ENCODE results near the gene SYT3. TPM values are rescaled to one million over a fixed set of nuclear protein-coding genes. Genes with fewer than 3 reads are reported as not detected.

Gene SYT3
- total RNA-seq, 1 donor from 2014 or later, result not detected

DNA sequence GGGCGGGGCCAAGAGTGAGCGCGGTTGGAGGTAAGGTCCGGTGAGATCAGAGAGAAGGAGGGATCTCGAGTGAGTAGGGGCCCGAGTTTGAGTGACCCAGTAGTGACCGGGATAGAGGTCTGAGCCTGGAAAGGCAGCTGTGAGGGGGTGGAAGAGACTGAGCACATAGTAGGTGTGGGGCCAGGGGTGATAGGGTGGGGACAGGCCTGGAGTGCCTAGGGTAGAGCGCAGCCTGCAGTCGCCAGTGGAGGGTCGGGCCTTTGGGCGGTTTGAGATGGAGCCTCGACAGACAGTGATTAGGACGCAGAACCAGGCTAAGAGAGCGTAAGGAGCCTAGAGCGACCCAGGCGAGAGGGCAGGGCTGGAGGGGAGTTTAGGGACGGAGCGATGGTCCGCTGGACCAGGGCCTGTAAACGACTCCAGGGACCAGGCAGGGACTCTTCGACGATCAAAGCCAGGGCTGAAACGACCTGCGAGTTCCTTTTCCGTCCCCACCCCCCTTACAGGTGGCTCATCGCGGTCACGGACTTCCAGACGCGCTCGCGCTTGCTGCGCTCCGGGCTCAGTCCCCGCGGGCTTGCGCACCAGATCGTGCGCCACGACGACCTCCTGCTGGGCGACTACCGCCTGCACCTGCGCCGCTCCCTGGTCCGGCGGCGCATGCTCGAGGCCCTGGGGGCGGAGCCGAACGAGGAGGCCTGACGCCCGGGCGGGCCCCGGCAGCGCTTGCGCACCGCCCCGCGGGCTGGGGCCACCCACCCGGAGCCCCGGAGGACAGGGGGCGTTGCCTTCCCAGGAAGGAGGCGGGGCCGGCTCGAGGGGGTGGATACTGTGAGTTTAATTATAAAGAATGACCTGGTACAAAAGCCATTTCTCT, 19.0 kb upstream of the SYT3 start:
- DNase-seq (ENCODE audit: low spot score), result peak; percentile 49
- H3K4me1 Mint-ChIP-seq (ENCODE audit: low read depth), result peaks cover 15% of the 10 kb centered on the region
- H3K36me3 Mint-ChIP-seq (ENCODE audit: low read depth), result no peaks in the 10 kb centered on the region
- peak overlapping the region; percentile 78 for H3K4me3 Mint-ChIP-seq
- intact Hi-C loops (cut with micrococcal nuclease), result loop anchor here (1.0 to 5.0 kb wide), 4 partner anchors 66 to 331 kb away; partner anchors contain the start of genes EMC10, GARIN5A, JOSD2 and KCNC3
- peaks cover 19% of the 10 kb centered on the region for H3K27me3 Mint-ChIP-seq (ENCODE audit: insufficient read depth)
- peaks cover 19% of the 10 kb centered on the region for H3K9me3 Mint-ChIP-seq
- H3K27ac Mint-ChIP-seq, result peak overlapping the region; percentile 87

DNA sequence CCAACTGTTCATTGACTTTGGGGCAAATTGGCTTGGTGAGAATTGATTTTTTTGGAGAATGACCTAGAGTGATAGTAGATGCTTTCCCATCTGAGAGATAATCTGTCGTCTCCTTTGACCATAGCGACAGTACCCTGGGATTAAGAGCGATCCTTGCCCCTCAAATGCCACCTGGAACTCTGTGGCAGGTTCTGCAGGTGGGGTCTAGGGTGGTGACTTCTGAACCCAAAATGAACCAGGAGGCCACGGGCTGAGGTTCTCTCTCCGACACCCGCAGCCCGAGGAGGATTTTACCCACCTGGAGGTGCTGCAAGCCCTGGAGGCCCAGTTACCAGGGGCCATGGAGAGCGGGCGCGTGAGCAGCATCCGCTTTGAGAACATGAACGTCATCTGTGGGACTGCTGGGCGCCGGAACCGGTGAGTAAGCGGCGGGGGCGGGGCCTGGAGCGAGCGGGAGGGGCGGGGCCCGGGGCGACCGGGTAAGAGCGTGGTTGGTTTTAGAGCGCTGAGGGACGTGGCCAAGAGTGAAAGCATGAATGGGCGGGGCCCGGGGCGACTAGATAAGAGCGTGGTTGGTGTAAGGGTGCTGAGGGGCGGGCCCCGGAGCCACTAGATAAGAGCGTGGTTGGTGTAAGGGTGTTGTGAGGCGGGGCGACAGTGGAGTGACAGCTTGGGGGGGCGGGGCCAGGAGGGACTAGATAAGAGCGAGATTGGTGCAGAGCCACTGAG, 18.2 kb upstream of the SYT3 start:
- Mint-ChIP-seq H3K27ac (peak overlapping the region; percentile 87), H3K4me3 (peak overlapping the region; percentile 78), H3K36me3 (ENCODE audit: low read depth) (no peaks in the 10 kb centered on the region), H3K9me3 (peaks cover 19% of the 10 kb centered on the region), H3K27me3 (ENCODE audit: insufficient read depth) (peaks cover 24% of the 10 kb centered on the region), H3K4me1 (ENCODE audit: low read depth) (peaks cover 15% of the 10 kb centered on the region)
- intact Hi-C loops (cut with micrococcal nuclease), result loop anchor here (1.0 to 5.0 kb wide), 4 partner anchors 66 to 331 kb away; partner anchors contain the start of genes EMC10, GARIN5A, JOSD2 and KCNC3
- peak; percentile 69 for DNase-seq (ENCODE audit: low spot score)

DNA sequence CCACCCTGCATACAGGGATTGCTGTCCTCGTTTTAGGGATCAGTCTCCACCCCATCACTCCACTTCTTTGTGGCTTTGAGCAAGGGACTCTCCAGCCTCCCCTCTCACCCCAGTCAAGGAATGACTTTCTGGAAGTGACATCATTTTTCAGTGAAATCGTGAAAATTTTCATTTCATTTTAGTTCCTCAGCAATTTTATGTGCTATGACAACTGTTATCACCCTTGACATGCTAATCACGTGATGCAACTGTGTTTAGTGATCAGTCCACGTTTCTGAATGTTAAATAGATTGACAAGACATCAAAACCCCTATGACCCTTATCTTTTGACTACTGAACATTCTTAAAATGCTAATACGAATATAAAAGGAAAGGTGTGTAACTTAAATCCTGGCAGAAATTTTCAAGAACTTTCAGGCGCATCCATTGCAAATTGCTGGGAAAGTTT, 17.6 kb upstream of the SYT3 start:
- no peak for DNase-seq (ENCODE audit: low spot score)
- Mint-ChIP-seq H3K9me3 (peaks cover 19% of the 10 kb centered on the region), H3K27me3 (ENCODE audit: insufficient read depth) (peaks cover 24% of the 10 kb centered on the region), H3K4me3 (peak overlapping the region; percentile 47), H3K27ac (peak overlapping the region; percentile 34), H3K4me1 (ENCODE audit: low read depth) (peaks cover 15% of the 10 kb centered on the region), H3K36me3 (ENCODE audit: low read depth) (no peaks in the 10 kb centered on the region)
- intact Hi-C loops (cut with micrococcal nuclease), result loop anchor here (5.0 kb wide), 1 partner anchor 330 kb away; the partner anchor contains the start of gene KCNC3

DNA sequence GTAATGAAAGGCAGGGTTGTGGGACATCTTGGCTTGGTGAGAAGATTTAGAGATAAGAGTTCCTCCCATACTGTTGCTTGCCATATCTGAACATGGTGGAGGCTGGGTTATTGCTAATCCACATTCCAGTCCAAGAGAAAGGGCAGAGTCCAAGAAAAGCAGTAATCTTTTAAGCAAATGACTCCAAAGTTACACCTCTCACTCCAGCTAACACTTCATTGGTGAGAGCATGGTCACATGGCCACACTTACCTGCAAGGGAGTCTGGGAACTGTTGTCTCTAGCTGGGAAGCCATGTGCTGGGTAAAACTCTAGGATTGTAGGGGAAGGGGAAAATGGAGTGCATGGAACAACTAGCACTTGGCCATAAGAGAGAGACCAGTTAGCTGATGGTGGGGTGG, 15.2 kb upstream of the SYT3 start:
- Mint-ChIP-seq H3K27ac (no peak overlapping the region), H3K4me3 (no peak overlapping the region), H3K36me3 (ENCODE audit: low read depth) (no peaks in the 10 kb centered on the region), H3K9me3 (peaks cover 19% of the 10 kb centered on the region), H3K4me1 (ENCODE audit: low read depth) (peaks cover 15% of the 10 kb centered on the region), H3K27me3 (ENCODE audit: insufficient read depth) (peaks cover 18% of the 10 kb centered on the region)
- intact Hi-C loops (cut with micrococcal nuclease), result loop anchor here (5.0 kb wide), 1 partner anchor 328 kb away; the partner anchor contains the start of gene KCNC3
- DNase-seq (ENCODE audit: low spot score), result no peak

DNA sequence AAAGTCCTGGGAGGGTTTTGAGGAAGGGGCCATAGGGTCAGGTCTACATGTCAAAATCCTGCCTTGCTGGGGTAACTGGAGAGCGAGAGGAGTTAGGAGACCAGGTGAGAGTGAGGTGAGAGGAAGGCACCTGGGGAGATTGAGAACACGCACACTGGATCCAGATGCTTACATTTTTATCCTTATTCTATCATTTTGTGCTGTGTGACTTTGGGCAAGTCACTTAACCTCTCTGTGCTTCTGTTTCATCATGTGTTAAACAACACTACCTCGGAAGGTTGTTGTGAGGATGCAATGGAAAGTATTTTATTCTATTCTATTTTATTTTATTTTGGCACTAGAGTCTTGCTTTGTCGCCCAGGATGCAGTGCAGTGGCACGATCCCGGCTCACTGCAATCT, 13.0 kb upstream of the SYT3 start:
- Mint-ChIP-seq H3K9me3 (peaks cover 11% of the 10 kb centered on the region), H3K27ac (no peak overlapping the region), H3K36me3 (ENCODE audit: low read depth) (no peaks in the 10 kb centered on the region), H3K4me3 (no peak overlapping the region), H3K4me1 (ENCODE audit: low read depth) (peaks cover 6% of the 10 kb centered on the region), H3K27me3 (ENCODE audit: insufficient read depth) (peaks cover 12% of the 10 kb centered on the region)
- intact Hi-C loops (cut with micrococcal nuclease), result no loop called here
- no peak for DNase-seq (ENCODE audit: low spot score)

DNA sequence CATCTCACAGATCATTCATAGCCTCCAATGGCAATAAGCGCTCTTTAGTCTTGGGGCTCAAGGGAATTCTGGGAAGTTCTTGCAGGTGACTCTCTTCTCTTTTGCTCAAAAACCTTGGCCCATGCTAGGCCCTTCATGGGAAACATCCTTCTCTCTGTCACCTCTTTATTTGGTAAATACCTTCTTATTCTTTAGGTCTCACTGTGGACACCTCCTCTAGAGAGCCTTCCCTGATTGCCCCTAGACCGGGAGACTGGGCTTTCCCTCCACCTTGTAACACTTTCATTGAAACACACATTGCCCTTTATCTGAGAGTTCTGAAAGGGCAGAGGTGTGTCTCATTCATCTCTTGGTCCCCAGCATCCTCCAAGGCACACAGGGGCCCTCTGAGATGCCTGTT, 11.5 kb upstream of the SYT3 start:
- no peaks in the 10 kb centered on the region for H3K4me1 Mint-ChIP-seq (ENCODE audit: low read depth)
- no peaks in the 10 kb centered on the region for H3K36me3 Mint-ChIP-seq (ENCODE audit: low read depth)
- H3K9me3 Mint-ChIP-seq, result peaks cover 5% of the 10 kb centered on the region
- DNase-seq (ENCODE audit: low spot score), result no peak
- intact Hi-C loops (cut with micrococcal nuclease), result no loop called here
- H3K4me3 Mint-ChIP-seq, result no peak overlapping the region
- H3K27me3 Mint-ChIP-seq (ENCODE audit: insufficient read depth), result peaks cover 7% of the 10 kb centered on the region
- no peak overlapping the region for H3K27ac Mint-ChIP-seq

DNA sequence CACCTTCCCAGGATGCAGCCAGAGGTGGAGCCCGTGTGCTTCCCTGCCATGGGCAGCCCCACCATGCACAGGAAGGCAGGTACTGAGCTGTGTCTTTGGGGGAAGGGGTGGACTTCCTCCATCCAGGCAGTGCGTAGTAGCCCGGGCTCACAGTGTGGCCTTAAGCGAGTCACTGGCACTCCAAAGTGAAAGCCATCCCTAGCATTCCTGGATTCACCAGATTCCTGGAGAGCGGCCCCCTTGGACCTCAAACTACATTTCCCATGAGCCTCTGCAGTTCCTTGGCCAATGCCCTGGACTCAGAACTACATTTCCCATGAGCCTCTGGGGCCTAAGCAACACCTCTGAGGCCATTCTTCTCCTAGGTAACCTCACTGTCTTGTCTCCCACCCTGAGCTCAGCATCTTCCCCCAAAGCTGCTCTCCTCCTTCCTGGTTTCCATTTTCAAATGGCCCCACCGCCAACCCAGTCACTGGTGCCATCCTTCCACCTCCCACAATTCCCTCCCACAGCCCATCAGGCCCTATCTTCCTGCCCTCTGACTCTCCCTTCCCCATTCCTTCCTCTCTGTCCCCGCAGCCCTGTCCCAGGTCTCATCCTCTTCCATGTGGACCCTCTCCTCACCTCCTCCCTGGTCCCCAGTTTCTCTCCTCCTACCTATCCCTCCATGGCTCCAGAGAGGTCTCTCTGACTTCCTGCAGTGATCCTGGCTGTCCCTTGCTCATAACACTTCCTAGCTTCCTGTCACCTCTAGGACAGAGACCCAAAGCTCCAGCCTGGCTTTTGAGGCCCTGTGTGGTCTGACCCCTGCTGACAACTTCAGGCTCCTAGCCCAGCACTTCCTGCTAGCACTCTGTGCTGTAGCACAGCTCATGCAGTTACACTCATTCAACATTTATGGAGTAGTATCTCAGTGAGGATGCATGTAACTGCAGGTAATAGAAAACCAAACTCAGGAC, 10.0 kb upstream of the SYT3 start, which contains the start of gene C19orf81:
Gene C19orf81 (plus strand): TSS at position 13 of the 959 bp plus-strand sequence. CDS start 0 bp downstream, at position 13.
- Mint-ChIP-seq H3K27ac (no peak within 1 kb of the TSS), H3K27me3 (ENCODE audit: insufficient read depth) (peaks cover 7% of the 10 kb centered on the region), H3K4me3 (no peak within 1 kb of the TSS), H3K9me3 (peaks cover under 1% of the 10 kb centered on the region), H3K4me1 (ENCODE audit: low read depth) (no peaks in the 10 kb centered on the region), H3K36me3 (ENCODE audit: low read depth) (no peaks in the 10 kb centered on the region)
- intact Hi-C loops (cut with micrococcal nuclease), result no loop called here
- DNase-seq (ENCODE audit: low spot score), result no peak

DNA sequence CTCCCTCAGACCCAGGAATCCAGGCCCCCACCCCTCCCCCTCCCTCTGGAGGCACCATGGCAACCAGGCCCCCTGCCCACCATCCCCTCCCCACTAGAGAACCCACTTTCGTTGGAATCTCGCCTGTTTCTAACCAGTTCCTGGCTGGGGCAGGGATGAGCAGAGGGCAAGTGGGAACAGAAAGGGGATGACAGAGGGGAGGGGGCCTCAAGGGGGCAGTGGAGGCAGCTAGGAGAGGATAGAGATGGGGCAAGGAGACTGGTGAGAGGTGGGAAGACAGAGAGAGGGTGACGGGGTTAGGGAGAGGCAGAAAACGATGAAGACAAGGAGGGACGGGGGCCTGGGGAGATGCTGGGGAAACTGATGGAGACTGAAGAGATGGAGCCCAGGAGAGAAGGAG, 9.0 kb upstream of the SYT3 start:
- no peak for DNase-seq (ENCODE audit: low spot score)
- H3K27ac Mint-ChIP-seq, result no peak overlapping the region
- no peak overlapping the region for H3K4me3 Mint-ChIP-seq
- peaks cover 7% of the 10 kb centered on the region for H3K27me3 Mint-ChIP-seq (ENCODE audit: insufficient read depth)
- intact Hi-C loops (cut with micrococcal nuclease), result no loop called here
- no peaks in the 10 kb centered on the region for H3K9me3 Mint-ChIP-seq
- no peaks in the 10 kb centered on the region for H3K36me3 Mint-ChIP-seq (ENCODE audit: low read depth)
- no peaks in the 10 kb centered on the region for H3K4me1 Mint-ChIP-seq (ENCODE audit: low read depth)

DNA sequence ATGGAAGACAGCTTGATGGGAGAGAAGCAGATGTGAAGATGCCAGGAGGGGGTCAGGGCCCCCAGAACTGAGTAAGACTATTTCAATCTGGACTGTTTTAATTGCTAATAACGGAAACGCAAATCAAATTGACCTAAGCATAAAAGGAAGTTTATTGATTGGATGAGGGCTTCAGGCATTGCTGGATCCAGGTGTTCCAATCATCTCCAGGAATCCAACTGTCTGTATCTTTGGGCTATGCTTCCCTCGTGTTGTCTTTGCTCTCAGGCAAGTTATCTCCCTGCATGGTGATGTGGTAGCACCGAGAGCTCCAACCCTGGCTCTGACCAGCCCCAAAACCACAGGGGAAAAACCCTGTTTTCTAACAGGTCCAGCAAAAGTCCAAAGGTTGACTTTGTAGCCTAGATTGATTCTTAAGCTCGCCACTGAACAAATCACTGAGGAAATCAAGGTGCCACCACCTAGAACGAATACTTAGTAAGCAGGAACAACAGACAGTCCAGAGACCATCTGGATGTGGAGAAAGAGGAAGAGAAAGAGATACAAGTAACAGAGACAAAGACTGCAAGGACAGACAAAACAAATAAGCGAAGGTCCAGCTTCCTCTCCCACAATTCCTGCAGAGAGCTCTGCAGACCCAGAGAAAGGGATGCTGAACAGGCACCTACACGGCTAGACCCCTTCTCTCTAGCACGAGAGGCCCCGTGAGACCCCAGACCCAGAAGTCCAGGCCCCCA, 8.4 kb upstream of the SYT3 start:
- H3K9me3 Mint-ChIP-seq, result no peaks in the 10 kb centered on the region
- peaks cover 2% of the 10 kb centered on the region for H3K27me3 Mint-ChIP-seq (ENCODE audit: insufficient read depth)
- DNase-seq (ENCODE audit: low spot score), result no peak
- no peaks in the 10 kb centered on the region for H3K36me3 Mint-ChIP-seq (ENCODE audit: low read depth)
- H3K27ac Mint-ChIP-seq, result no peak overlapping the region
- no peaks in the 10 kb centered on the region for H3K4me1 Mint-ChIP-seq (ENCODE audit: low read depth)
- intact Hi-C loops (cut with micrococcal nuclease), result no loop called here
- no peak overlapping the region for H3K4me3 Mint-ChIP-seq

DNA sequence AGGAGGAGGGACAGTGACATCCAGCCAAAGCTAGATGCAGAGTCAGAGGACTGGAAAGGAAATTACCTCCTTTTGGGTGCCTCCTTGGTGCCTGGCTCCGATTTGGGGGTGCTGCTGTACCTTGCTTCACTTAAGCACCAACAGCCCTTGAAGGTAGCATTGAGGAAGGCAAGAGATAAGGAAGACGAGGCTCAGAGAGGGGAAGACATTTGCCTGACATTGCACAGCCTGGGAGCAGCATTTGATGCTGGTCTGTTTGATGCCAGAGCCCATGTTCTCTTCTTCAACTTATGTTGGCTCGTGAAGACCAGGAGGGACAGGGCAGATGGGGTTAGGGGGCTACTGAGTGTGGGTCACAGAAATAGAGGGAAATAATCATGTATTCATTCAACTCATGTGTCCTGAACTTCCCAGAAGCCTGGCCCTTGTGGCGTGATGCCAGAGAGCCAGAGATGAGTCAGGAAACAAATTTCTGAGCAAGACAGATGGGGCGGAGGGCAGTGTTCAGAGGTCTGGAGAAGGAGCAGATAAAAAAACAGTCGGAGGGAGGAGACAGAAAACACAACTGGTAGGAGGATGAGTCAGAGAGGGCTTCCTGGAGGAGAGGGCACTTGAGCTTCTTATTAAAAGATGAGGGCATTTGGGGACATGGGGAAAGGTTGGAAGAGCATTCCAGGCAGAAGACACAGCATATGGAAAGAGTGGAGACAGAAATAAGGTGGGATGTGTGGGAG, 6.6 kb upstream of the SYT3 start:
- intact Hi-C loops (cut with micrococcal nuclease), result no loop called here
- peaks cover 2% of the 10 kb centered on the region for H3K27me3 Mint-ChIP-seq (ENCODE audit: insufficient read depth)
- DNase-seq (ENCODE audit: low spot score), result no peak
- H3K4me3 Mint-ChIP-seq, result no peak overlapping the region
- H3K36me3 Mint-ChIP-seq (ENCODE audit: low read depth), result no peaks in the 10 kb centered on the region
- no peaks in the 10 kb centered on the region for H3K9me3 Mint-ChIP-seq
- no peaks in the 10 kb centered on the region for H3K4me1 Mint-ChIP-seq (ENCODE audit: low read depth)
- H3K27ac Mint-ChIP-seq, result no peak overlapping the region

DNA sequence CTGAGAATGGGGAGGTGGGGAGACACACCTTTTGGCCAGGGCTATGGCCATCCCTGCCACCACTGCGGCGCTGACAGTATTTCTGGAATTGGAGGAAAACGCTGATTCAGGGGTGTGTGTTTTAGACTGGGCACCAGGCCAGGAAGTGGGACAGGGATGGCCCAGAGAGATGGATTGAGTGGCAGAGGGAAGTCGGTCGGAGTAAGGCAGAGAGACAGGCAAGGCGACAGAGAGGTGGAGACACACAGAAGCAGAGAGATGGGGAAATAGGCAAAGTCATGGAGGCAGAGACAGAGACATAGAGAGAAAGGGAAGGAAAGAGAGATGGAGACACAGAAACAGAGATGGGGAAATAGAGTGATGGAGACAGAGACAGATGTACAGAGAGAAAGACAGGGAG, 5.4 kb upstream of the SYT3 start:
- intact Hi-C loops (cut with micrococcal nuclease), result no loop called here
- H3K9me3 Mint-ChIP-seq, result no peaks in the 10 kb centered on the region
- H3K4me3 Mint-ChIP-seq, result no peak overlapping the region
- H3K27ac Mint-ChIP-seq, result no peak overlapping the region
- H3K27me3 Mint-ChIP-seq (ENCODE audit: insufficient read depth), result peaks cover 7% of the 10 kb centered on the region
- no peak for DNase-seq (ENCODE audit: low spot score)
- H3K4me1 Mint-ChIP-seq (ENCODE audit: low read depth), result no peaks in the 10 kb centered on the region
- H3K36me3 Mint-ChIP-seq (ENCODE audit: low read depth), result no peaks in the 10 kb centered on the region
